H54 (cell line): ENCODE results near the gene CIITA.
"Not testable (repeated sequence)": the region's sequence is repeated elsewhere in the genome, so short reads cannot be mapped to it uniquely, and the experiment has no call there.

Experiments
- DNase-seq: peaks from one replicate; pipeline ENCODE4 v3.0.0; 2011; ENCODE audit warnings: low spot score, mixed read lengths; ENCODE audit not compliant: insufficient read length
- FAIRE-seq: peaks from 3 replicates; lab custom pipeline; 2011; peaks lifted over from hg19 to GRCh38; lab: Jason Lieb, UNC
- POLR2A ChIP-seq: IDR thresholded peaks from 2 replicates; pipeline ENCODE4 v1.6.1; 2011; ENCODE audit warnings: low read depth, mild to moderate bottlenecking, low read length

The CIITA gene

DNA sequence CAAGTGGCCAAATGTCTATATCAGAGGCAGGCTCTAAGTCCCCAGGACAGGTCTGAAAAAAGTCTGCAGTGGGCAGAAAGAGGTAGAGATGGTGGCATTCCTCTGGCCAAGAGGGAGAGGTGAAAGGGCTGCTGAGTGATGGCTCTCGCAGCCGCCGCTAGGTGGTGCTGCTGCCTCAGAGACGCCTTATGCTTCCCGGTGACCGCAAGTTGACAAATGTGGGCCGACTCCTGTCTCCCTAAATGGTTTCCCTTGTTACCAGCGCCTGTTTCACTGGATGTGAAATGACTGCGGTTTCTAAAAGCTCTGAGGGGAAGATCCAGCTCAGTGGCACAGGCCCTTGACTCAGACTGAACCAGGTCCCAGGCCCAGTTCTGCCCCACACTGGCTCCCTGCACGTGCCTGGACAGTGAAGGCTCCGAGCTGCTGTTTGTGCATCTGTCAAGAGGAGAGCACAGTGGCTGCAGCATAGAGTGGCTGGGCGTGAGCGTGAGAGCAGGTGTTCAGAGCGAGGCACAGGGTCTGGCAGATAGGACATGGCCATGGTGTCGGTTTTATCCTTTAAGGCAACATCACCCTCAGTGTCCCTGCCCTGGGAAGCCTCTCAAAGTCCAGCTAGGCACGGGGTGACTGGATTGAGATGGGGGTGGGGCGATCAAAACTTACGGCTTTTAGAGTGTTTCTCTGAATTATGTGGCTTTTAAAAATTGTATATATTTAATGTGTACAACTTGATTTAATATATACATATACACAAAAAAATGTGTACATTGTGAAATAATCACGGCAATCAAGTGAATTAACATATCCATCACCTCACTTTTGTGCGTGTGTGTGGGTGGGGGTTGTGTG, 87.3 kb downstream of the CIITA start:
- TF ChIP-seq POLR2A = no peak
- peak; percentile 57 for DNase-seq
- FAIRE-seq = peak; percentile 33

DNA sequence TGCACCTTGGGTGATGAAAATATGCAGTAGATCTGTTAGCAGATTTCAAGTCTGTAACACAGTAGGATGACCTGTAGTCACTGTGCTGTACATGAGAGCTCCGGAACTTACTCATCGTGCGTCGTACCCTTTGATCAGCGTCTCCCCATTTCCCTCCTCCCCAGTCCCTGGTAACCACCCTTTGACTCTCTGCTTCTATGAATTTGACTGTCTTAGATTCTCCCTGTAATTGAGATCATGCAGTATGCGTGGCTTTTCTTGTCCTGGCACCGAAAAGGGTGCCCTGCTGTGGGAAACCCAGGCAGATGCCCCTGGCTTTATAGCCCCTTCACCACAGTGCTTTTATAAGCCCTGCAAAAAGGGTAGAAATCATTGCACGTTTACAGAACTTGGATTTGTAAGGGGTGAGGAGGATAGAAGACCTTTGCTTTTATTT, 87.9 kb downstream of the CIITA start:
- FAIRE-seq (no peak), DNase-seq (no peak)
- no peak for TF ChIP-seq POLR2A

GRCh38 chr16:10965440-10966061, 88.5 kb downstream of the CIITA start:
- TF ChIP-seq POLR2A = no peak
- DNase-seq = no peak

GRCh38 chr16:10966129-10966528, 89.1 kb downstream of the CIITA start:
- DNase-seq = no peak
- no peak for FAIRE-seq
- TF ChIP-seq POLR2A = no peak

More at GRCh38 chr16:10965440-10966061, 88.5 kb downstream of the CIITA start:
- FAIRE-seq = no peak

- not testable (repeated sequence) for FAIRE-seq, DNase-seq
Measured at GRCh38 chr16:10966559-10966958, 89.6 kb downstream of the CIITA start.

GRCh38 chr16:10967986-10968385, 91.0 kb downstream of the CIITA start:
- TF ChIP-seq POLR2A = no peak
- FAIRE-seq (no peak), DNase-seq (no peak)

DNA sequence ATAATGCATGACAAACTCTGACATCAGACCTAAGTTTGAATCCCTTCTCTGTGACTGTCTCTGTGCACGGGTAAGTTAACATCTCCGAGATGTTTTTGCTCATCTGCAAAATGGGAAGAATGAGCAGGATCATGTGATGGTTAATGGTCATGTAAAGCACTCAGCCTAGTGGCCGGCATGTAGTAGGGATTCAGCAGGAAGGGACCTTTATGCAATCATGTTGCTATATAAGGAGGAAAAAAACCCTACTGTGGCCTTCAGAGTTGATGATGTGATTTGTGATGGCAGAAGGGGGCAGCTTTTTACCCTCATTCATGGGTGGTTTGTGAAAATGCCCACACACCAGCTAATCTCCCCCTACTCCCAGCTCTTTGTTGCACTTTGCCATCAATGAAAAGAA, 91.5 kb downstream of the CIITA start:
- TF ChIP-seq POLR2A = no peak
- FAIRE-seq = no peak
- DNase-seq = no peak

DNA sequence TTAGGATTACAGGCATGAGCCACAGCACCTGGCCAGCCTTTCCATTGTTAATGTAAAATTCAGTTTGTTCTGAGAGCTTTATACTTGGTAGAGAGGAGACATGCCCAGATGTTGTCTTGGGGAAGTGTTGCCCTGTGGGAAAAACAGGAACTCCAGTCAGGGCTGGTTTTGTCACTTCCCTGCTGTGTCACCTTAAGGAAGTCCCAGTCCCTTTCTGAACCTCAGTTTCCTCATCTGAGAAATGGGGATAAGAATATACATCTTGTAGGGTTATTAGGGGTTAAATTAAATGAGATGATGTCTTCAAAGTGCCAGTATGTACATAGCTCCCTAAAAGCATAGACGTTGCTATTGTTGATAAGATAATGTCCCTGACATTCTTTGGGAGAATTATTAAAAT, 92.6 kb downstream of the CIITA start:
- no peak for FAIRE-seq
- no peak for TF ChIP-seq POLR2A
- DNase-seq = no peak

- DNase-seq (no peak), FAIRE-seq (no peak)
- no peak for TF ChIP-seq POLR2A
Measured at GRCh38 chr16:10970065-10970464, 93.1 kb downstream of the CIITA start.

GRCh38 chr16:10971560-10971961, 94.6 kb downstream of the CIITA start:
- DNase-seq = no peak
- FAIRE-seq = peak; percentile 45
- TF ChIP-seq POLR2A = no peak

- DNase-seq (no peak), FAIRE-seq (no peak)
- no peak for TF ChIP-seq POLR2A
Measured at GRCh38 chr16:10972108-10972818, 95.3 kb downstream of the CIITA start.

- no peak for TF ChIP-seq POLR2A
- FAIRE-seq (no peak), DNase-seq (no peak)
Measured at GRCh38 chr16:10972819-10973464, 95.9 kb downstream of the CIITA start.

DNA sequence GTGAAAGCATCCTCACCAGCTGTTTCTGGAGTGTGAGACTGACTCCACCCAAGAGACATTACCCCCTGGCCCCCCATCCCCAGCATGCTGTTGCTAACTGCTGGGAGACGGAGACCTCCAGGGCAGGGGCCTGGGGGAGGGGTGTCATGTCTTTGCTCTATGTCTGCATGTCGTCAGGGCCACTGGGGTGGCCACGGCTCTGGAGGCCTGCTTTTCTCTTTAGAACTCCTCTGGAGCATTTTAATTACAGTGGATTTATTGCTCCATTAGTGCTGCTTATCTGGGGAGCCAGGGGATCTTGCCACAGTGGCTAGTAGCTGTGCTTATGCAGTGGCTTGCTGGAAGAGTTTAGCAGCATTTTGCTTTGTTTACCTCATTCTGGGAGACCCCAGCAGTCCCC, 99.6 kb downstream of the CIITA start:
- no peak for FAIRE-seq
- no peak for TF ChIP-seq POLR2A
- DNase-seq = no peak

DNA sequence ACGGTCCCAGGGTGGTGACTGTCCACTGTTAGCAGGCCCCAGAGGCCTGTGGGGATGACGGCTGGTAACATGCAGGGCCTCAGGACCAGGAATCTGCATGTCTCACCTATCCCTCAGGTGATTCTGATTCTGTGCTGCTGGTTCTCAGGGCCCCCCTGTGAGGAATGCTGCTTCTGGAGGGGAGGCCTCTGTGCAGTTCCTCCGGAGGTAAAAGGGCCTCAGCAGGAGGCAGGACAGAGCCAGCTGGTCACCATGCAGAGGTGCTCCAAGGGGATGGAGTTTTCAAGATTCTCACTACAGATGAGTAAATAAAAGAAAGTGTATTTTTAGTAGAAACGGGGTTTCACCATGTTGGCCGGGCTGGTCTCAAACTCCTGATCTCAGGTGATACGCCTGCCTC, 101.1 kb downstream of the CIITA start:
- no peak for TF ChIP-seq POLR2A
- no peak for DNase-seq
- no peak for FAIRE-seq
